GM04503 (cell line): ENCODE measurements around the gene ITPRIPL2.

ENCODE experiments used
- DNase-seq: peaks from one replicate; pipeline ENCODE4 v3.0.0-alpha.2; 2012; ENCODE audit warnings: low read depth

The ITPRIPL2 gene

GRCh38 chr16:19142939-19143598 lies 29.3 kb downstream of the ITPRIPL2 start:
- no peak for DNase-seq

GRCh38 chr16:19143599-19143956 lies 29.8 kb downstream of the ITPRIPL2 start:
- DNase-seq = no peak

GRCh38 chr16:19145010-19145409 lies 31.2 kb downstream of the ITPRIPL2 start:
- DNase-seq = no peak

- no peak for DNase-seq
Measured at GRCh38 chr16:19147126-19147525, 33.4 kb downstream of the ITPRIPL2 start.

GRCh38 chr16:19147627-19148026 lies 33.9 kb downstream of the ITPRIPL2 start:
- no peak for DNase-seq

- no peak for DNase-seq
Measured at GRCh38 chr16:19148189-19148588, 34.4 kb downstream of the ITPRIPL2 start.

GRCh38 chr16:19151310-19151709 lies 37.5 kb downstream of the ITPRIPL2 start:
- no peak for DNase-seq

GRCh38 chr16:19152042-19152441 lies 38.3 kb downstream of the ITPRIPL2 start:
- DNase-seq = no peak

GRCh38 chr16:19153876-19154275 lies 40.1 kb downstream of the ITPRIPL2 start:
- no peak for DNase-seq

- no peak for DNase-seq
Measured at GRCh38 chr16:19162085-19162484, 48.3 kb downstream of the ITPRIPL2 start.

GRCh38 chr16:19163215-19163614 lies 49.5 kb downstream of the ITPRIPL2 start:
- DNase-seq = no peak

- DNase-seq = no peak
Measured at GRCh38 chr16:19164285-19164684, 50.5 kb downstream of the ITPRIPL2 start.

- DNase-seq = no peak
Measured at GRCh38 chr16:19165101-19165500, 51.3 kb downstream of the ITPRIPL2 start.

GRCh38 chr16:19166500-19166899 lies 52.7 kb downstream of the ITPRIPL2 start:
- DNase-seq = no peak

- no peak for DNase-seq
Measured at GRCh38 chr16:19167710-19168370, 54.1 kb downstream of the ITPRIPL2 start, which contains the start of gene SYT17. Gene SYT17 (plus strand): TSS chr16:19168240. CDS start chr16:19168647, 407 bp downstream.

GRCh38 chr16:19168371-19169081 lies 54.8 kb downstream of the ITPRIPL2 start:
- DNase-seq = no peak

GRCh38 chr16:19169082-19169639 lies 55.4 kb downstream of the ITPRIPL2 start:
- DNase-seq = no peak

- DNase-seq = no peak
Measured at GRCh38 chr16:19170043-19170655, 56.4 kb downstream of the ITPRIPL2 start.
